Smooth muscle cell (in vitro differentiated cells): ENCODE data around the gene CYP26B1. TPM values are rescaled to one million over a fixed set of nuclear protein-coding genes. Genes with fewer than 3 reads are reported as not detected.

Experiments
- DNase-seq: peaks from one replicate; lab custom pipeline; 2025; ENCODE audit not compliant: unreplicated experiment; lab: John Stamatoyannopoulos, UW
- H2AFZ ChIP-seq: fragments of 200-600 bp; sonication (generic); 2 replicates; pipeline ENCODE4 v1.6.0; 2016; ENCODE audit warnings: antibody characterized with exemption, low read depth, mild to moderate bottlenecking
- H3F3A ChIP-seq: fragments of 200-600 bp; sonication (generic); 2 replicates; pipeline ENCODE4 v1.6.0; 2017; ENCODE audit warnings: antibody characterized with exemption, low read depth
- H3K27ac ChIP-seq: fragments of 200-600 bp; sonication (generic); 2 replicates; pipeline ENCODE4 v1.5.1; 2016; ENCODE audit warnings: low read depth, mild to moderate bottlenecking
- H3K27me3 ChIP-seq: fragments of 200-600 bp; sonication (generic); 2 replicates; pipeline ENCODE4 v1.6.1; 2016; ENCODE audit warnings: low read depth, mild to moderate bottlenecking
- H3K36me3 ChIP-seq: fragments of 200-600 bp; sonication (generic); 2 replicates; pipeline ENCODE4 v1.5.1; 2016; ENCODE audit warnings: low read depth
- H3K4me1 ChIP-seq: fragments of 200-600 bp; sonication (generic); 2 replicates; pipeline ENCODE4 v1.5.1; 2016; ENCODE audit warnings: low read depth
- H3K4me2 ChIP-seq: fragments of 200-600 bp; sonication (generic); 2 replicates; pipeline ENCODE4 v1.6.0; 2016; ENCODE audit warnings: mild to moderate bottlenecking
- H3K4me3 ChIP-seq: fragments of 200-600 bp; sonication (generic); 2 replicates; pipeline ENCODE4 v1.5.1; 2016; ENCODE audit warnings: mild to moderate bottlenecking
- H3K79me2 ChIP-seq: fragments of 200-600 bp; sonication (generic); 2 replicates; pipeline ENCODE4 v1.6.0; 2016; ENCODE audit warnings: low read depth, mild to moderate bottlenecking
- H3K9ac ChIP-seq: fragments of 200-600 bp; sonication (generic); 2 replicates; pipeline ENCODE4 v1.6.0; 2016; ENCODE audit warnings: low read depth
- H3K9me3 ChIP-seq: fragments of 200-600 bp; sonication (generic); replicated peaks from 2 replicates; pipeline ENCODE4 v1.5.1; 2016; ENCODE audit warnings: low read depth
- H4K20me1 ChIP-seq: fragments of 200-600 bp; sonication (generic); 2 replicates; pipeline ENCODE4 v1.6.0; 2016; ENCODE audit warnings: low read depth
- WGBS: methylation state at CpG from one replicate; pipeline ENCODE4 v1.1.7; 2016; ENCODE audit warnings: low lambda C conversion rate; 5-methylcytosine and 5-hydroxymethylcytosine counted together
- polyA plus RNA-seq: library from polyadenylated mRNA; unstranded; fragments of >200 nt; fragmentation: Nextera tagmentation; extraction: Ambion mirVana; gene quantifications from 2 replicates; pipeline ENCODE4 v1.2.1, GENCODE V29; 2016
- total RNA-seq: library from RNA; depleted of rRNA; stranded (reverse); fragments of >200 nt; gene quantifications from 2 replicates; pipeline ENCODE4 v1.2.3, GENCODE V29; 2014
- TF ChIP-seq, protein P1 (sequence below): fragments of 200-600 bp; sonication (generic); IDR thresholded peaks from 2 replicates; pipeline ENCODE4 v1.5.1; 2017; ENCODE audit warnings: borderline replicate concordance, mild to moderate bottlenecking, antibody characterized with exemption; ENCODE audit not compliant: insufficient read depth, poor library complexity, severe bottlenecking

Gene CYP26B1
- total and polyA plus RNA-seq, 2 experiments from 2014 or later, result 0.48 to 1.1 TPM

DNA sequence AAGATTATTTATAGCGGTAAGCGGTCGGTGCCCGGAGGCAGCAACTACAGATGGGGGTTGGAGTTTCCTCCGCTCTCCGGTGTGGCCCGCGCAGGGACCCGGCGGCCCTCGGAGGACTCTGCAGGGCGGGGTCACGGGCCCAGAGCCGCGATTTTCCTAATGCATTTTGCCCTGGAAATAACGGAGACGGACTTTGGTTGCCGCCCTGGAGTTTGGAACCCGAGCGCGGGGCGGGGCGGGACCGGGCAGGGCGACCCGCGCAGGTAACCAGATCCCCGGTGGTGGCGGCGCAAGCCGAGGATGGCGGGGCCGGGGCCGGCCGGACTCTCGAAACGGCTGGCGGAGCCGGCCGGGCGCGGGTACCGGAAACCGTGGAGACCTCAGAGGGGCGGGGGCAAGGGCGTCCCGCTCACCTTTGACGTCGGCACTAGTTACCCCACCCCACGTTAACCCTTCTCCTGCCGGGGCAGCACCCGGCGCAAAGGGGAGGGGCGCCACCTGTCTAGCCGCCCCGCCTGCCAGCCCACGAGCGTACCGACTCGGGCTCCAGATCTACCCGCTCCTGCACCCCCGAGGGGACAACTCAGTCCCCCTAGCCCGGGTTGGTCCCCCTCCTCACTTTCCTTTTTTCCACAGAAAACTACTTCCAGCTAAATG is 2.9 kb downstream of the CYP26B1 start:
- no peaks in the 10 kb centered on the region for H3F3A ChIP-seq
- H3K4me1 ChIP-seq, result peaks cover 55% of the 10 kb centered on the region
- H3K4me2 ChIP-seq, result peak overlapping the region; percentile 88
- H2AFZ ChIP-seq, result no peak overlapping the region
- TF ChIP-seq, protein P1, sequence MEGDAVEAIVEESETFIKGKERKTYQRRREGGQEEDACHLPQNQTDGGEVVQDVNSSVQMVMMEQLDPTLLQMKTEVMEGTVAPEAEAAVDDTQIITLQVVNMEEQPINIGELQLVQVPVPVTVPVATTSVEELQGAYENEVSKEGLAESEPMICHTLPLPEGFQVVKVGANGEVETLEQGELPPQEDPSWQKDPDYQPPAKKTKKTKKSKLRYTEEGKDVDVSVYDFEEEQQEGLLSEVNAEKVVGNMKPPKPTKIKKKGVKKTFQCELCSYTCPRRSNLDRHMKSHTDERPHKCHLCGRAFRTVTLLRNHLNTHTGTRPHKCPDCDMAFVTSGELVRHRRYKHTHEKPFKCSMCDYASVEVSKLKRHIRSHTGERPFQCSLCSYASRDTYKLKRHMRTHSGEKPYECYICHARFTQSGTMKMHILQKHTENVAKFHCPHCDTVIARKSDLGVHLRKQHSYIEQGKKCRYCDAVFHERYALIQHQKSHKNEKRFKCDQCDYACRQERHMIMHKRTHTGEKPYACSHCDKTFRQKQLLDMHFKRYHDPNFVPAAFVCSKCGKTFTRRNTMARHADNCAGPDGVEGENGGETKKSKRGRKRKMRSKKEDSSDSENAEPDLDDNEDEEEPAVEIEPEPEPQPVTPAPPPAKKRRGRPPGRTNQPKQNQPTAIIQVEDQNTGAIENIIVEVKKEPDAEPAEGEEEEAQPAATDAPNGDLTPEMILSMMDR, result no peak
- no peak overlapping the region for H3K9ac ChIP-seq
- DNase-seq, result no peak
- H3K27ac ChIP-seq, result no peak overlapping the region
- 2% methylated on average over 43 of the region's 63 CpGs for WGBS
- no peaks in the 10 kb centered on the region for H4K20me1 ChIP-seq
- no peaks in the 10 kb centered on the region for H3K9me3 ChIP-seq
- H3K36me3 ChIP-seq, result no peaks in the 10 kb centered on the region
- H3K27me3 ChIP-seq, result peaks cover 79% of the 10 kb centered on the region
- H3K4me3 ChIP-seq, result peak overlapping the region; percentile 54
- no peaks in the 10 kb centered on the region for H3K79me2 ChIP-seq

DNA sequence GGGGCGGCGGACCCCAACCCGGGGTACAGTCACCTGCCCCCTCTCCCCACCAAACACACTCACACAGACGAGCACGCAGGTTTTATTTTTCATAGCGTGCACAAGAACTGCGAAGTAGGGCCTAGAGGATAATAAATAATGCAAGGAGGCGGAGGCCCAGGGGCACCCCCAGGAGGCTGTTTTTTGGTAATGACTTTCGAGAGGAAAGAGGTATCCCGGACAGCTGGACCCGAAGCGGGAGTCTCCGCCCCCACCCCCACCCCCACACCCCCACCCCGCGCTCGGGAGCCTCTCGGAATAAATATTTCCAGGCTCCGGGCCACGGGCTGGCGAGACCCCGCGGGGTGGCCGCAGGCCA is 3.4 kb downstream of the CYP26B1 start:
- Histone ChIP-seq H3K9me3 (no peaks in the 10 kb centered on the region), H3K4me3 (peak overlapping the region; percentile 54), H3K36me3 (no peaks in the 10 kb centered on the region), H3K4me2 (peak overlapping the region; percentile 88), H2AFZ (no peak overlapping the region), H4K20me1 (no peaks in the 10 kb centered on the region), H3K79me2 (no peaks in the 10 kb centered on the region), H3K27ac (no peak overlapping the region), H3K4me1 (peaks cover 50% of the 10 kb centered on the region), H3K27me3 (peaks cover 74% of the 10 kb centered on the region), H3K9ac (no peak overlapping the region), H3F3A (no peaks in the 10 kb centered on the region)
- 6% methylated on average over 13 of the region's 23 CpGs for WGBS
- no peak for DNase-seq
- TF ChIP-seq, protein P1, result no peak

DNA sequence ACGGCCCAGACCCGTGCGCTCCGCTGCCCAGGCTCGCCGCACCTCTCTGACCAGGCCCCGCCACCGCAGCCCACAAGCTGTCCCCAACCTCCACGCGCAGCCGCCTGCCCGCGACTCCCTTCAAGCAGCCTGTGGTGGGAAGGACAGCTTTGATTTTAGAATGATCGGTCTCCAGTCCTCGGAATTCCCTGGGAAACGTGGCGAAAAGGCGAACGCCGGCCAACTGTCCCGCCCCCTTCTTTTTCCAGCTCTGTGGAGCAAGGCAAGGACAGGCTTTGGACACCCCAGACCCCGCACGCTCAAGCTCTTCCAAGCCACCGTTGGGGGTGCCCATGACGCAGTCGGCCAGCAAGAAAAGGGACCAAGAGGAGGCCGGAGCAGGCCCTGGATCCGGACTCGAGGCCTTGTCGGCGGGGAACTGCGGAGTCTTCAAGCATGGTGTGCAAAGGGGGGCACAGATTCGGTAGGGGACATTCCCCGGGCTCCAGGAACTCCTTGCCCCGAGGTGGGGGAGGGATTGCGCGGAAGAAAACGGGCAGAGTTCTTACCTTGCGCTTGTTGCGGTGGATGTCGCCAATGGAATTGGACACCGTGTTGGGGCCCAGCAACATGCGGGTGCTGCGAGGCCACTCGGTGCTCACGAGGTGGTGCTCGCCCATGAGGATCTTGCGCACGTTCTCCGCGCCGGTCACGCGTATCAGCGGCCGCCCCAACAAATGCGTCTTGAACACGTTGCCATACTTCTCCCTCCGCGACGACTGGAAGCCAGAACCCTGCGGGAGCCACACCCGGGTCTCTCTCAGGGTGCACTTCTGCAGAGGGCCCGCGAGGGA is 4.0 kb downstream of the CYP26B1 start:
- H4K20me1 ChIP-seq, result no peaks in the 10 kb centered on the region
- no peaks in the 10 kb centered on the region for H3F3A ChIP-seq
- H3K27ac ChIP-seq, result no peak overlapping the region
- TF ChIP-seq, protein P1, result no peak
- no peak overlapping the region for H3K9ac ChIP-seq
- no peak overlapping the region for H2AFZ ChIP-seq
- H3K4me2 ChIP-seq, result peak overlapping the region; percentile 88
- no peaks in the 10 kb centered on the region for H3K36me3 ChIP-seq
- peak overlapping the region; percentile 54 for H3K4me3 ChIP-seq
- peaks cover 69% of the 10 kb centered on the region for H3K27me3 ChIP-seq
- no peaks in the 10 kb centered on the region for H3K79me2 ChIP-seq
- H3K9me3 ChIP-seq, result no peaks in the 10 kb centered on the region
- WGBS, result 6% methylated on average over 64 of the region's 65 CpGs
- H3K4me1 ChIP-seq, result peaks cover 48% of the 10 kb centered on the region
- DNase-seq, result no peak
